IPS DF 6.9 (cell line): ENCODE data around the gene MVD.

Experiments
- DNase-seq: peaks from one replicate; pipeline ENCODE4 v3.0.0-alpha.2; 2013; ENCODE audit warnings: low read depth, low spot score
- H3K27ac ChIP-seq: one replicate; pipeline ENCODE4 v1.5.1; 2013; ENCODE audit warnings: low read length, control low read depth
- H3K27me3 ChIP-seq: 2 replicates; pipeline ENCODE4 v1.6.1; 2013; ENCODE audit warnings: mild to moderate bottlenecking, low read length; ENCODE audit not compliant: control insufficient read depth, insufficient read depth
- H3K36me3 ChIP-seq: 2 replicates; pipeline ENCODE4 v1.6.1; 2013; ENCODE audit warnings: low read length; ENCODE audit not compliant: control insufficient read depth, insufficient read depth
- H3K4me1 ChIP-seq: 2 replicates; pipeline ENCODE4 v1.6.1; 2013; ENCODE audit warnings: low read length; ENCODE audit not compliant: control insufficient read depth, insufficient read depth
- H3K4me3 ChIP-seq: 2 replicates; pipeline ENCODE4 v1.5.1; 2013; ENCODE audit warnings: mild to moderate bottlenecking, low read length
- H3K9me3 ChIP-seq: 2 replicates; pipeline ENCODE4 v1.6.1; 2013; ENCODE audit warnings: low read length, inconsistent platforms; ENCODE audit not compliant: control insufficient read depth, insufficient read depth
- WGBS: extraction: QIAGEN DNeasy Blood & Tissue Kit; methylation state at CpG from one replicate; pipeline ENCODE4 v1.1.7; 2013; ENCODE audit warnings: mixed read lengths, missing lambda C conversion rate; ENCODE audit not compliant: insufficient read length, insufficient coverage; 5-methylcytosine and 5-hydroxymethylcytosine counted together

MVD gene

GRCh38 chr16:88632587-88632930 lies 30.3 kb downstream of the MVD start:
- no peak overlapping the region for H3K27ac ChIP-seq
- H3K4me1 ChIP-seq, result peaks cover 3% of the 10 kb centered on the region; the same call in 1 of the 2 replicates
- H3K9me3 ChIP-seq, result no peaks in the 10 kb centered on the region
- H3K4me3 ChIP-seq, result no peak overlapping the region
- H3K27me3 ChIP-seq, result no peaks in the 10 kb centered on the region
- peaks cover 11% of the 10 kb centered on the region; the same call in 1 of the 2 replicates for H3K36me3 ChIP-seq
- no peak for DNase-seq
- WGBS, result no CpG with 5 or more reads among the region's 11 CpGs

GRCh38 chr16:88631920-88632586 lies 30.8 kb downstream of the MVD start:
- WGBS, result no CpG with 5 or more reads among the region's 30 CpGs
- Histone ChIP-seq H3K4me1 (peaks cover 3% of the 10 kb centered on the region; the same call in 1 of the 2 replicates), H3K36me3 (peaks cover 13% of the 10 kb centered on the region; the same call in 1 of the 2 replicates)

GRCh38 chr16:88631384-88631783 lies 31.5 kb downstream of the MVD start:
- Histone ChIP-seq H3K36me3 (peaks cover 13% of the 10 kb centered on the region; the same call in 1 of the 2 replicates), H3K4me3 (no peak overlapping the region), H3K4me1 (0 out of 2 replicates have a peak, but pooled peaks cover 3% of the 10 kb centered on the region), H3K27ac (no peak overlapping the region), H3K9me3 (no peaks in the 10 kb centered on the region), H3K27me3 (no peaks in the 10 kb centered on the region)
- no peak for DNase-seq
- WGBS, result no CpG with 5 or more reads among the region's 16 CpGs

More at GRCh38 chr16:88631920-88632586, 30.8 kb downstream of the MVD start:
- Histone ChIP-seq H3K9me3 (no peaks in the 10 kb centered on the region), H3K27ac (no peak overlapping the region), H3K4me3 (no peak overlapping the region), H3K27me3 (no peaks in the 10 kb centered on the region)
- DNase-seq, result no peak

- Histone ChIP-seq H3K4me3 (no peak overlapping the region), H3K4me1 (0 out of 2 replicates have a peak, but pooled peaks cover 3% of the 10 kb centered on the region), H3K27ac (no peak overlapping the region), H3K9me3 (no peaks in the 10 kb centered on the region), H3K27me3 (no peaks in the 10 kb centered on the region), H3K36me3 (peaks cover 13% of the 10 kb centered on the region; the same call in 1 of the 2 replicates)
- WGBS, result no CpG with 5 or more reads among the region's 23 CpGs
- DNase-seq, result no peak
Observed at GRCh38 chr16:88630941-88631340, 31.9 kb downstream of the MVD start.

- H3K36me3 ChIP-seq, result peaks cover 13% of the 10 kb centered on the region; the same call in 1 of the 2 replicates
- no peaks in the 10 kb centered on the region for H3K9me3 ChIP-seq
- no CpG with 5 or more reads among the region's 12 CpGs for WGBS
- H3K4me1 ChIP-seq, result 0 out of 2 replicates have a peak, but pooled peaks cover 2% of the 10 kb centered on the region
- no peak overlapping the region for H3K27ac ChIP-seq
- H3K4me3 ChIP-seq, result no peak overlapping the region
- H3K27me3 ChIP-seq, result no peaks in the 10 kb centered on the region
- no peak for DNase-seq
Observed at GRCh38 chr16:88630433-88630832, 32.5 kb downstream of the MVD start.

GRCh38 chr16:88629835-88630234 lies 33.1 kb downstream of the MVD start:
- Histone ChIP-seq H3K36me3 (peaks cover 16% of the 10 kb centered on the region; the same call in 1 of the 2 replicates), H3K9me3 (no peaks in the 10 kb centered on the region), H3K4me3 (no peak overlapping the region), H3K27ac (no peak overlapping the region), H3K27me3 (no peaks in the 10 kb centered on the region), H3K4me1 (no peaks in the 10 kb centered on the region)
- DNase-seq, result no peak
- WGBS, result no CpG with 5 or more reads among the region's 9 CpGs

GRCh38 chr16:88628512-88628974 lies 34.3 kb downstream of the MVD start:
- H3K4me3 ChIP-seq, result no peak overlapping the region
- H3K4me1 ChIP-seq, result no peaks in the 10 kb centered on the region
- peak; percentile 79 for DNase-seq
- peaks cover 22% of the 10 kb centered on the region for H3K36me3 ChIP-seq
- no peaks in the 10 kb centered on the region for H3K27me3 ChIP-seq
- WGBS, result no CpG with 5 or more reads among the region's 12 CpGs
- no peaks in the 10 kb centered on the region for H3K9me3 ChIP-seq
- H3K27ac ChIP-seq, result no peak overlapping the region

GRCh38 chr16:88627531-88628411 lies 35.1 kb downstream of the MVD start:
- H3K4me3 ChIP-seq, result no peak overlapping the region
- H3K9me3 ChIP-seq, result no peaks in the 10 kb centered on the region
- H3K27ac ChIP-seq, result no peak overlapping the region
- peaks cover 30% of the 10 kb centered on the region for H3K36me3 ChIP-seq
- H3K27me3 ChIP-seq, result no peaks in the 10 kb centered on the region
- no peak for DNase-seq
- no CpG with 5 or more reads among the region's 27 CpGs for WGBS
- H3K4me1 ChIP-seq, result no peaks in the 10 kb centered on the region

- no peak overlapping the region for H3K27ac ChIP-seq
- WGBS, result no CpG with 5 or more reads among the region's 9 CpGs
- H3K4me1 ChIP-seq, result no peaks in the 10 kb centered on the region
- no peaks in the 10 kb centered on the region for H3K27me3 ChIP-seq
- DNase-seq, result no peak
- H3K4me3 ChIP-seq, result no peak overlapping the region
- H3K36me3 ChIP-seq, result peaks cover 33% of the 10 kb centered on the region
- H3K9me3 ChIP-seq, result no peaks in the 10 kb centered on the region
Observed at GRCh38 chr16:88626646-88627045, 36.2 kb downstream of the MVD start.

GRCh38 chr16:88624977-88625576 lies 37.8 kb downstream of the MVD start:
- H3K36me3 ChIP-seq, result peaks cover 26% of the 10 kb centered on the region
- H3K4me1 ChIP-seq, result no peaks in the 10 kb centered on the region
- H3K27me3 ChIP-seq, result no peaks in the 10 kb centered on the region
- H3K9me3 ChIP-seq, result no peaks in the 10 kb centered on the region
- no peak overlapping the region for H3K4me3 ChIP-seq
- no CpG with 5 or more reads among the region's 17 CpGs for WGBS
- DNase-seq, result no peak
- H3K27ac ChIP-seq, result no peak overlapping the region
